Bronchial epithelial cell (primary cell): ENCODE results near the gene ZNF101. TPM values are rescaled to one million over a fixed set of nuclear protein-coding genes. Genes with fewer than 3 reads are reported as not detected.

Experiments
- DNase-seq: peaks from one replicate; pipeline ENCODE4 v3.0.0-alpha.2; 2010; ENCODE audit warnings: low read depth
- FAIRE-seq: peaks from 2 replicates; lab custom pipeline; 2011; peaks lifted over from hg19 to GRCh38; lab: Jason Lieb, UNC
- H3K27me3 ChIP-seq: 2 replicates; pipeline ENCODE4 v1.5.1; 2011; ENCODE audit warnings: low read length; ENCODE audit not compliant: control insufficient read depth, insufficient read depth
- H3K36me3 ChIP-seq: 2 replicates; pipeline ENCODE4 v1.5.1; 2011; ENCODE audit warnings: low read length; ENCODE audit not compliant: control insufficient read depth, insufficient read depth
- H3K4me3 ChIP-seq: 2 replicates; pipeline ENCODE4 v1.5.1; 2011; ENCODE audit warnings: mild to moderate bottlenecking, low read depth, low read length, control low read depth
- CTCF ChIP-seq: IDR thresholded peaks from 2 replicates; pipeline ENCODE4 v1.5.1; 2011; ENCODE audit warnings: mild to moderate bottlenecking, moderate library complexity, low read length, control low read depth, inconsistent platforms; ENCODE audit not compliant: insufficient read depth, severe bottlenecking
- total RNA-seq: library from RNA; depleted of rRNA; stranded (reverse); fragments of >200 nt; gene quantifications from 2 replicates; pipeline ENCODE4 v1.2.1, GENCODE V29; 2014

The ZNF101 gene
- total RNA-seq, 1 donor from 2014 or later = 8.7 TPM

DNA sequence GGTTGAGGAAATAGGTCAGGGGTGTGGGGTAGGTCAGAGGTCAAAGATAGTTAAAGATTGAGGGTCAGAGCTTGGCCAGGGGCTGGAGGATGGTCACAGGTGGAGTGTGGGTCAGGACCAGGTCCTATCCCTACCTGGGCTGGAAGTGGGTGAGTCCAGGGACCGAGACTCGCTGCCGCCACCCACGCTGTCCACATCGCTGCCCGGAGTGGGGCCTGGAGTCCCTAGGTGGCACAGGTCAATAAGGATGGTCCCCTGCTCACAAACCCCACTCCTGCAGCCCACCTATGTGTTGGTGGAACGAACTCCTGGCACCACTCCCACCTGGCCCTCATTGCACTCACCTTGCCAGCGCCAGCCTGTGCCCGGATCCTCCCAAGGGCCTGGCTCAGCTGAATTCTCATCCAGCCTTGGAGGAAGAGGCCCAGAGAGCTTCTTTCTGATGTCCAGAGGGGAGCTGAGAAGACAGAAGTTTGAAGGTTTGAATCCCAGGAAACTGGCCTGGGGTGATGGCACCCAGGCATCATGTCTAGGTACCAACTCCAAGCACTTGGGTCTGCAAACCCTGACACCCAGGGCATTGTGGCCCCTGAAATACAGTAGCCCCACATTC, 32.0 kb upstream of the ZNF101 start:
- no peaks in the 10 kb centered on the region for H3K27me3 ChIP-seq
- no peak overlapping the region for H3K4me3 ChIP-seq
- H3K36me3 ChIP-seq = peaks cover 18% of the 10 kb centered on the region
- FAIRE-seq = no peak
- no peak for DNase-seq
- TF ChIP-seq CTCF = no peak

DNA sequence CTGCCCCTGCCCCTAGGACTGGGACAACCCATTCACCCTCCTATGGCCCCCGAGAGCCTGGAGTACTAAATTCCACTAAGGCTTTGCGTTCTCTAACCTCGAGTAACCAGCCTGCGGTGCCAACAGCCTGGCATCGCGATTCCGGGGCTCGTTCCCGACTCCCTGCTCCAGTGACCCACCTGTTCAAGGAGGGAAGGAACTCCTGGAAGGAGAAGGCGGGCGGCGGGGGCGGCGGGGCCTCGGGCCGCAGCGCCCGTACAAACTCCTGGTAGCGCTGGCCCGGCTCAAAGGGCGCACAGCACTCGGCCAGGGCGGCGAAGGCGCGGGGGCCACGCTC, 31.5 kb upstream of the ZNF101 start:
- no peaks in the 10 kb centered on the region for H3K27me3 ChIP-seq
- no peak for DNase-seq
- H3K4me3 ChIP-seq = no peak overlapping the region
- TF ChIP-seq CTCF = no peak
- no peak for FAIRE-seq
- peaks cover 18% of the 10 kb centered on the region for H3K36me3 ChIP-seq

DNA sequence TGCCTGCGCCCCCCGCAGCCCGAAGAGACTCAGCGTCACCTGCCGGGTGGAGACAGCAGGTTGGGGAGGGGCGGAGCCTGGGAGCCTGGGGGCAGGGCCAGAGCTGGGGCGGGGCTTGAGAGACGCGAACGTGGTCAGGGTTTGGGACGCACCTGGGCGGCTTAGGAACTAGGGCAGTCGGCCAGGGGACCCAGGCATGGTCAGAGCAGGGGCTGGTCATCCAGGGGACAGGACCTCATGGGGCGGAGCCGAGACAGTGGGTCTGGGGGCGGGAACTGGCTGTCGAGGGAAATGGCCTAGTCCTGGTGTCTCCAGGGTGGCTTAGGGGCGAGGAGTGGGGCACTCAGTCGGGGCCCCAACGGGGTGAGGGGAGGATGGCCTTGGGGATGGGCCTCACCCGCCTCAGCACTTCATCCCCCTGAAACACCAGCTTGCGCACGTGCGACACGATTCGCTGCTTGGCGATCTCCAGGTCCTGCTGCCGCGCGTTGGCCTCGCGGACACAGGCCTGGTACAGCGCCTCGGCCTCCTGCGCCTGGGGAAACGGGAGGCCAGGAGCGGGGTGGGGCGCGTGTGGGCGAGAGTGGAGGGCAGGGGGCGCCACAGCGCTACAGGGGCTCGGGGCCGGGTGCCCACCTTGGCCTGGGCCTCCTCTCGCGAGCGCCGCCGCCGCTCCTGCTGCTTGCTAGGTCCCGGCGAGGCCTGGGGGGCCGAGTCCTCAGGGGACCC, 31.0 kb upstream of the ZNF101 start:
- Histone ChIP-seq H3K36me3 (peaks cover 18% of the 10 kb centered on the region), H3K4me3 (no peak overlapping the region), H3K27me3 (no peaks in the 10 kb centered on the region)
- no peak for DNase-seq
- FAIRE-seq = no peak
- TF ChIP-seq CTCF = no peak

DNA sequence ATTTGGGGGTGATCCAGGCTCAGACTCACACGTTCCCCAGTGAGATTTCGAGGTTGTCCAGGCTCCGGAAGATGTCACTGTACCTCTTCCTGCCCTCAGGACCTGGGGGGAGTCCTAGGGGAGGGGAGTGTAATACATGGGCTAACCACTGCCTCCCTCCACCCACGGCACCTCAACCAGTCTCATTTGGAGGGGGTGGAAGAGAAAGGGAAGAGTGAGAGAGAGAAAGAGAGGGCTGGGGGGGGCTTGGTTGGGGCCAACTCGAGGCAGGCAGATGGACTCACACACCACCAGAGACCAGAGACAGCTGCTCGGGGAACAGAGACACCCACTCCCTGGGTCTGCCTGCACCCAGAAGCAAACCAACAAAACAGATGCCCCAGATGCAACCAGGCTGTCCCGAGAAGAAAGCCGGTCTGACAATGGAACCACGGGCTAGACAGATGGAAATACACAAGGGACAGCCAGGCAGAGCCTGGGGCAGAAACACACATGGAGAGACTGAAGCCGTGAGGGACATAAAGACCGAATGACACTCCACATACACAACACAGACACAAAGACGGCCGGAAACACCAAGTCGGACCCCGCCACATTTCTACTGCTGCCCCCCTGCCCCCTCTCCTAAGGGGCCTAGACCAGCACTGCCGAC, 26.0 kb upstream of the ZNF101 start:
- Histone ChIP-seq H3K36me3 (peaks cover 21% of the 10 kb centered on the region), H3K27me3 (no peaks in the 10 kb centered on the region), H3K4me3 (peak overlapping the region; percentile 88)
- FAIRE-seq (no peak), DNase-seq (no peak)
- TF ChIP-seq CTCF = no peak

- Histone ChIP-seq H3K27me3 (no peaks in the 10 kb centered on the region), H3K36me3 (peaks cover 20% of the 10 kb centered on the region), H3K4me3 (peak within 1 kb of the TSS; percentile 88)
- no peak for FAIRE-seq
- peak; percentile 84 for TF ChIP-seq CTCF
- DNase-seq = peak; percentile 46
These were observed 25.2 kb upstream of the ZNF101 start, which contains the start of gene GMIP for GRCh38 chr19:19643158-19644053. Gene GMIP (minus strand): TSS chr19:19643657. CDS start chr19:19643529, 128 bp downstream.
